Measurements from ENCODE around the gene LMO7. TPM values are rescaled to one million over a fixed set of nuclear protein-coding genes. Genes with fewer than 3 reads are reported as not detected.

Gene LMO7
- total RNA-seq, 4 donors from 2014 or later, result 75.2 to 127 (median 87.0) TPM

DNA sequence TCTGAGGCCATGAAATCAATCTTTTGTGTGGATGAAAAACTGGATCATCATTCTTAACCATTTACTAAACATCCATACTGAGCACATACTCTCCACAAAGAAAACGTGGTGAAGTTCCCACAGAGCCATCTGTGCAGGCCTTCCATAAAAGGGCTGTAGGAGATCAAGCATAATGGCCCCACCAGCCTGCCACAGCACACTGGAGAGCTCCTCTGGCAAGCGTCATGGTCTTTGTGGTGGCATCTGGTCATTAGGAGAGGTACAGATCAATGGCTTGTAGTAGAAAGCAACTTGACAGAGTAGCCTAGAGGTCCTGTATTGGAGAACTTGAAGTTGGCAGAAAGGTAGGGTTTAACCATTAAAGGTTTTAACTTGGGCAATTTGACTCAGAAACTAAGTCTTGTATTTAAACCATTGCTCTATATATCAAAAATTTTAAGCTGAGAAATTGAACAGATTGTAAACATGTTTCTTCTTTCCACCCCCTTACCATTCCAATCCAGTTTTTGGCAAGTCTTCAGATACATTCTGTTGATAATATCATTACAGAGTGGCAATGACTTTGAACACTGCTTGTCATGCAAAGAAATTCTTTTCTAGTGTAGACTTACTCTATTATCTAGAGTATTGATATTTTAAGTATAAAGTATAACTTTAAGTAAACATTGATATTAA lies 128.3 kb downstream of the LMO7 start:
- H3K27me3 ChIP-seq, result no peaks in the 10 kb centered on the region
- H3K4me3 ChIP-seq, result no peak overlapping the region
- H3K9me3 ChIP-seq, result no peaks in the 10 kb centered on the region
- WGBS, result 80% methylated on average over 2 of the region's 2 CpGs
- H3K36me3 ChIP-seq, result no peaks in the 10 kb centered on the region
- DNase-seq (ENCODE audit: low spot score in 2 of 2), result no peak
- no peak for TF ChIP-seq POLR2A (IDR thresholded peaks at IDR 0.05)
- TF ChIP-seq, protein P1, sequence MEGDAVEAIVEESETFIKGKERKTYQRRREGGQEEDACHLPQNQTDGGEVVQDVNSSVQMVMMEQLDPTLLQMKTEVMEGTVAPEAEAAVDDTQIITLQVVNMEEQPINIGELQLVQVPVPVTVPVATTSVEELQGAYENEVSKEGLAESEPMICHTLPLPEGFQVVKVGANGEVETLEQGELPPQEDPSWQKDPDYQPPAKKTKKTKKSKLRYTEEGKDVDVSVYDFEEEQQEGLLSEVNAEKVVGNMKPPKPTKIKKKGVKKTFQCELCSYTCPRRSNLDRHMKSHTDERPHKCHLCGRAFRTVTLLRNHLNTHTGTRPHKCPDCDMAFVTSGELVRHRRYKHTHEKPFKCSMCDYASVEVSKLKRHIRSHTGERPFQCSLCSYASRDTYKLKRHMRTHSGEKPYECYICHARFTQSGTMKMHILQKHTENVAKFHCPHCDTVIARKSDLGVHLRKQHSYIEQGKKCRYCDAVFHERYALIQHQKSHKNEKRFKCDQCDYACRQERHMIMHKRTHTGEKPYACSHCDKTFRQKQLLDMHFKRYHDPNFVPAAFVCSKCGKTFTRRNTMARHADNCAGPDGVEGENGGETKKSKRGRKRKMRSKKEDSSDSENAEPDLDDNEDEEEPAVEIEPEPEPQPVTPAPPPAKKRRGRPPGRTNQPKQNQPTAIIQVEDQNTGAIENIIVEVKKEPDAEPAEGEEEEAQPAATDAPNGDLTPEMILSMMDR (IDR thresholded peaks at IDR 0.05), result no peak
- no peak for TF ChIP-seq POLR2AphosphoS5 (IDR thresholded peaks at IDR 0.05)
- TF ChIP-seq EP300 (IDR thresholded peaks at IDR 0.05), result no peak
- no peak overlapping the region for H3K27ac ChIP-seq
- peaks cover 37% of the 10 kb centered on the region for H3K4me1 ChIP-seq

DNA sequence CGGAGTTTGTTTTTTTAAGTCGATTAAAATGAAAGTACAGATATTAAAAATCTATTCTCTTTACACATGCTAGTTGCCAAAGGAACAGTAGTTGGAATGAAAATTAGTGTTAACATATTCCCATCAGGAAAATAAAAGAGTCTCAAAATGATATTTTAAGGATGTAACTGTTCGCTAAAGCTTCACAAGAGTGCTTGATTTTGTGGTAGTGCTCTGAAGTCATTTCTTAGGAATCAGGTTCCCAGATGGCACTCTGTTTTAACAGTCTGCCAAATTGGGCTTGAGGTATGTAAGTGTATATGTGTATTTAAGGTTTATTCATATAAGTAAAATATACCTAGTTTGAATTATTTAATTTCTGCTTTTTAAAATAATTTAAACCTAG lies 128.8 kb downstream of the LMO7 start:
- no peak for DNase-seq (ENCODE audit: low spot score in 2 of 2)
- 79% methylated on average over 3 of the region's 3 CpGs for WGBS
- no peaks in the 10 kb centered on the region for H3K9me3 ChIP-seq
- no peaks in the 10 kb centered on the region for H3K36me3 ChIP-seq
- no peak overlapping the region for H3K4me3 ChIP-seq
- no peak overlapping the region for H3K27ac ChIP-seq
- peaks cover 34% of the 10 kb centered on the region for H3K4me1 ChIP-seq
- TF ChIP-seq POLR2AphosphoS5 (IDR thresholded peaks at IDR 0.05) (no peak), POLR2A (IDR thresholded peaks at IDR 0.05) (no peak), EP300 (IDR thresholded peaks at IDR 0.05) (no peak)
- TF ChIP-seq, protein P1 (IDR thresholded peaks at IDR 0.05), result no peak
- H3K27me3 ChIP-seq, result no peaks in the 10 kb centered on the region

DNA sequence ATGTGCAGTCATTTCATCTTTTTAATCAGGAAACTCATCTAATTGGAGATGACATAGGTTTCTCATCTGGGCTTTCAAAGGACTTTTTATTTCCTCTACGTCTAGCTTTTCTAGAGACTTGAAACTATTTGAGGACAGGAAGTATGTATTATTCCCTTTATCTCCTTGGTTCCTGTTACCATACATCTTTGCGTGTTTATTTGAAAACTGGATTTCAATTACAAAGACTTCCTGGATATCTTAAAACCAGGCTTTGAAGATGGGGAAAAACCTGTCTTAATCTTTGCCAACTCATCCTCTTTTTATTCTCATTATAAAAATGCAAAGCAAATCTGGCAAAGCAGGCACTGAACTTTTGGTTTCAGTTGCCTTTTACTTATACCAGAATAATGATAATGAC lies 130.5 kb downstream of the LMO7 start:
- Histone ChIP-seq H3K9me3 (no peaks in the 10 kb centered on the region), H3K4me1 (peaks cover 35% of the 10 kb centered on the region), H3K4me3 (no peak overlapping the region), H3K27ac (no peak overlapping the region), H3K36me3 (no peaks in the 10 kb centered on the region), H3K27me3 (no peaks in the 10 kb centered on the region)
- WGBS, result 51% methylated on average over 2 of the region's 2 CpGs
- TF ChIP-seq POLR2A (IDR thresholded peaks at IDR 0.05) (no peak), EP300 (IDR thresholded peaks at IDR 0.05) (no peak), POLR2AphosphoS5 (IDR thresholded peaks at IDR 0.05) (no peak)
- no peak for DNase-seq (ENCODE audit: low spot score in 2 of 2)

DNA sequence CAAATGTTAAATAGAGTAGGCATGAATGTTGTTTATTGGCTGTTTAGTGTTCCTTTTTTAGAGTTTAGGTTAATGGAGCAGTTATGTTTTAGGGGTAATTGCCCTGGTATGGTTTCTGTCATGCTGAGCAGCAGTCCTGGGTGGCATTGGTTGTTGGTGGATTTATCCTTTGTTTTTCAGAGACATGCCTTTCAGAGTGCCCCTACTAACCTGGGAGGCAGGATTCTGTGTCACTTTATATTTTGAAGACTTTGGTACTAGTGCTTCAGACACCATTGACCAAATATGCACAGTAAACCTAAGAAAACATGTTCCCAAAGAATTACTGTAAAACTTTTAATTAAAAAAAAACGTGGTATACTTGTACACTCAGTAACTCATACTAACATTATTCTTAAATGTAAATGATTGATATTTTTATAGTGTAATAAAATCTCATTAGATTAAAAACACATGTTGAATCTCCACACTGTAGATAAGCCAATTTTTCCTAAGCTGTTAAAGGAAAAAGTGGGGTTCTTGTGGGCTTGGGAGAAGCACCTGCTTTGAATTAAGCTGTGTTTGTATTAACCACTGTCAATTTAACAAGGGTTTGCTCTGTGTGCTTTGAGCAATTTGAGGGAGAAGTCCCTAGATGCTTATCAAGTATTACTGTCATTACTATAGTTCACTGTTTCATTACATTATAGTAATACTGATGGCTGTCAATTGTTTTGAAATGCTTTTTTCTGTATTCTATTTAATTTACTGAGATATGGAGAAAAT lies 133.2 kb downstream of the LMO7 start:
- no peak for TF ChIP-seq POLR2AphosphoS5 (IDR thresholded peaks at IDR 0.05)
- no peak for TF ChIP-seq POLR2A (IDR thresholded peaks at IDR 0.05)
- TF ChIP-seq, protein P1 (IDR thresholded peaks at IDR 0.05), result no peak
- no peak for TF ChIP-seq EP300 (IDR thresholded peaks at IDR 0.05)
- Histone ChIP-seq H3K9me3 (no peaks in the 10 kb centered on the region), H3K36me3 (no peaks in the 10 kb centered on the region), H3K27me3 (no peaks in the 10 kb centered on the region), H3K4me1 (peaks cover 16% of the 10 kb centered on the region), H3K27ac (no peak overlapping the region), H3K4me3 (no peak overlapping the region)
- WGBS, result 30% methylated on average over 1 of the region's 1 CpG
- no peak for DNase-seq (ENCODE audit: low spot score in 2 of 2)

DNA sequence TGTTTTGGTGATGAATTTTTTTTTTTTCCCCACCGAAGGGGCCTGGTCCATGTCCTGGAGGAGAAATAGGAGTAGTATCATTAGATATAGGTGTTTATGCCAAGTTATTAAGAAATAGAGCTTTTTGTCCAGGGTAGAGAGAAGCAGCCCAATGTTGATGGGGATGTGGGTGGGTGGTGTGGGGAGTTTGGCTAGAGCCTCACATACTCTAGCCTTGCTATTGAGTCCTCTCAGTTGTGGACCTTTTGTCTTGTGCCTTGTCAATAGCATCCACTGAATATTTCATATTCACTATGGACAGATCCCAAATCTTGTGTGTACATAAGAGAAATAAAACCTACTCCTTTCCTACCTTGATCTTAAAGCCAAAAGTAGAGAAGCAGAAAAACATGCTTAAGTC lies 134.0 kb downstream of the LMO7 start:
- no peak overlapping the region for H3K27ac ChIP-seq
- no peak overlapping the region for H3K4me3 ChIP-seq
- no peaks in the 10 kb centered on the region for H3K27me3 ChIP-seq
- DNase-seq (ENCODE audit: low spot score in 2 of 2), result no peak
- 58% methylated on average over 1 of the region's 1 CpG for WGBS
- no peaks in the 10 kb centered on the region for H3K9me3 ChIP-seq
- H3K4me1 ChIP-seq, result peaks cover 16% of the 10 kb centered on the region
- TF ChIP-seq EP300 (IDR thresholded peaks at IDR 0.05) (no peak), POLR2AphosphoS5 (IDR thresholded peaks at IDR 0.05) (no peak), POLR2A (IDR thresholded peaks at IDR 0.05) (no peak)
- TF ChIP-seq, protein P1 (IDR thresholded peaks at IDR 0.05), result no peak
- H3K36me3 ChIP-seq, result no peaks in the 10 kb centered on the region
